OCI-LY3 (cell line): ENCODE measurements around the gene TLK1.

Experiments used
- EZH2phosphoT487 ChIP-seq: fragments of 200-600 bp; shearing (Covaris generic); IDR thresholded peaks from 2 replicates; pipeline ENCODE4 v1.6.1; 2018; ENCODE audit warnings: antibody characterized with exemption, mixed run types, low read depth
- TF ChIP-seq, protein P1 (sequence below): fragments of 200-600, 300-600 bp; sonication (generic); IDR thresholded peaks from 2 replicates; pipeline ENCODE4 v1.5.1; 2014; ENCODE audit warnings: antibody characterized with exemption, low read length, low read depth

DNA sequence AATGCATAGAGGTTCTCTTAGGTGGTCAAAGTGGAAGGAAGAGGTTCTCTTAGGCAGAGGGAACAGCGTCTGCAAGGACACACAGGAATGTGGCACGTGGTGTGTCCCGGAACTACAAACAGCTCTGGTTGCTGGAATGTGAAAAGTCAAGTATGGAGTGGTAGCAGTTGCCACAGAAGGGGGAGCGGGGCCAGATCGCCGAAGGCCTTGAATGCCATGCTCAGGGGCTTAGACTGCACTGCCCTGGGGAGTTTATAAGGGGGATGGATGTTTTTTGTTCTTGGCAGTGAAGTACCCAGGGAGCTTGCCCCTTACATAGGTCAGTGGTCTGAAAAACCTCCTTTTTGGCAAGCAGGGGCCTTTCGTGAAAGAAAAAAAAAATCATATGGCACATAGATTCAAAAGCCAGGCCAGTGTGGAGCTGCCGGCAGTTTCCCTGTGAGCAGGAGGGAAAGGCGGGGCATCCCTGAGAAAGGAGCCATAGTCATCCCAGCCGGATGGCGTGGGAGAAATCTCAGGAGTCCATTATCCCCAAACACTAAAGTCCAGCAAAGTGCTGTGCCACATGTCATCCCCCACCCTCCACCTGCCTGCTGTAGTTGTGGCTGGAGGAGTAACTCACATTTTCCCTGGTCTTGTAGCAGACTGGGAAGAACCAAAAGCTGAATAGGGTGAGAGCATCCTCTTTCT is 186.2 kb downstream of the TLK1 start:
- TF ChIP-seq, protein P1, sequence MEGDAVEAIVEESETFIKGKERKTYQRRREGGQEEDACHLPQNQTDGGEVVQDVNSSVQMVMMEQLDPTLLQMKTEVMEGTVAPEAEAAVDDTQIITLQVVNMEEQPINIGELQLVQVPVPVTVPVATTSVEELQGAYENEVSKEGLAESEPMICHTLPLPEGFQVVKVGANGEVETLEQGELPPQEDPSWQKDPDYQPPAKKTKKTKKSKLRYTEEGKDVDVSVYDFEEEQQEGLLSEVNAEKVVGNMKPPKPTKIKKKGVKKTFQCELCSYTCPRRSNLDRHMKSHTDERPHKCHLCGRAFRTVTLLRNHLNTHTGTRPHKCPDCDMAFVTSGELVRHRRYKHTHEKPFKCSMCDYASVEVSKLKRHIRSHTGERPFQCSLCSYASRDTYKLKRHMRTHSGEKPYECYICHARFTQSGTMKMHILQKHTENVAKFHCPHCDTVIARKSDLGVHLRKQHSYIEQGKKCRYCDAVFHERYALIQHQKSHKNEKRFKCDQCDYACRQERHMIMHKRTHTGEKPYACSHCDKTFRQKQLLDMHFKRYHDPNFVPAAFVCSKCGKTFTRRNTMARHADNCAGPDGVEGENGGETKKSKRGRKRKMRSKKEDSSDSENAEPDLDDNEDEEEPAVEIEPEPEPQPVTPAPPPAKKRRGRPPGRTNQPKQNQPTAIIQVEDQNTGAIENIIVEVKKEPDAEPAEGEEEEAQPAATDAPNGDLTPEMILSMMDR, result no peak
- no peak for TF ChIP-seq EZH2phosphoT487
